ENCODE data around the gene GCGR. TPM values are rescaled to one million over a fixed set of nuclear protein-coding genes. Genes with fewer than 3 reads are reported as not detected.

The GCGR gene
- total RNA-seq, 1 donor from 2014 or later: 0.08 TPM

GRCh38 chr17:81849457-81849856 lies 45.5 kb downstream of the GCGR start:
- ATAC-seq: no peak

GRCh38 chr17:81851423-81851822 lies 47.5 kb downstream of the GCGR start:
- no peak for ATAC-seq

GRCh38 chr17:81852237-81852636 lies 48.3 kb downstream of the GCGR start:
- no peak for ATAC-seq

GRCh38 chr17:81854974-81855774 lies 51.2 kb downstream of the GCGR start:
- ATAC-seq: peak; percentile 62

GRCh38 chr17:81858170-81858966 lies 54.4 kb downstream of the GCGR start:
- peak; percentile 2 for ATAC-seq

GRCh38 chr17:81858967-81859905 lies 55.3 kb downstream of the GCGR start:
- no peak for ATAC-seq

- ATAC-seq: peak; percentile 2
Measured at GRCh38 chr17:81859906-81860755, 56.2 kb downstream of the GCGR start, which contains the start of gene P4HB. TSS of gene P4HB (minus strand) at chr17:81860535. CDS start at chr17:81860471, 64 bp downstream.

- peak; percentile 89 for ATAC-seq
Measured at GRCh38 chr17:81860756-81861568, 57.0 kb downstream of the GCGR start.

GRCh38 chr17:81863123-81863675 lies 59.2 kb downstream of the GCGR start:
- ATAC-seq: no peak

Other genes starting within 250 kb of the GCGR start
- gene NPLOC4, start 167.0 kb upstream of the GCGR start, total RNA-seq: 92.8 TPM
- gene TSPAN10, start 167.0 kb upstream of the GCGR start, total RNA-seq: 2.2 TPM
- gene PDE6G, start 147.6 kb upstream of the GCGR start, total RNA-seq: not detected
- gene OXLD1, start 137.5 kb upstream of the GCGR start, total RNA-seq: 22.4 TPM
- gene CCDC137, start 137.4 kb upstream of the GCGR start, total RNA-seq: 21.4 TPM
- gene ARL16, start 120.4 kb upstream of the GCGR start, total RNA-seq: 24.3 TPM
- gene HGS, start 120.1 kb upstream of the GCGR start, total RNA-seq: 62.5 TPM
- gene MRPL12, start 100.8 kb upstream of the GCGR start, total RNA-seq: 89.5 TPM
- 37.2 TPM for gene SLC25A10, start 91.9 kb upstream of the GCGR start, total RNA-seq
- gene MCRIP1, start 29.1 kb downstream of the GCGR start, total RNA-seq: 18.7 TPM
- 0.24 TPM for gene PPP1R27, start 30.9 kb downstream of the GCGR start, total RNA-seq
- gene P4HB, start 56.4 kb downstream of the GCGR start, total RNA-seq: 812 TPM
- gene ARHGDIA, start 67.2 kb downstream of the GCGR start, total RNA-seq: 300 TPM
- 68.9 TPM for gene ALYREF, start 87.4 kb downstream of the GCGR start, total RNA-seq
- gene ANAPC11, start 87.6 kb downstream of the GCGR start, total RNA-seq: 113 TPM
- gene NPB, start 98.1 kb downstream of the GCGR start, total RNA-seq: 0.24 TPM
- 36.7 TPM for gene PCYT2, start 107.2 kb downstream of the GCGR start, total RNA-seq
- 46.2 TPM for gene SIRT7, start 114.0 kb downstream of the GCGR start, total RNA-seq
- 12.3 TPM for gene MAFG, start 123.6 kb downstream of the GCGR start, total RNA-seq
- gene PYCR1, start 133.2 kb downstream of the GCGR start, total RNA-seq: 28.9 TPM
- not detected for gene MYADML2, start 143.1 kb downstream of the GCGR start, total RNA-seq
- gene NOTUM, start 157.0 kb downstream of the GCGR start, total RNA-seq: not detected
- 19.0 TPM for gene ASPSCR1, start 173.5 kb downstream of the GCGR start, total RNA-seq
- 71.8 TPM for gene CENPX, start 218.7 kb downstream of the GCGR start, total RNA-seq
- 8.4 TPM for gene LRRC45, start 219.2 kb downstream of the GCGR start, total RNA-seq
- 6.2 TPM for gene RAC3, start 227.5 kb downstream of the GCGR start, total RNA-seq
- 138 TPM for gene DCXR, start 233.5 kb downstream of the GCGR start, total RNA-seq
- 21.6 TPM for gene RFNG, start 247.7 kb downstream of the GCGR start, total RNA-seq
- gene GPS1, start 247.7 kb downstream of the GCGR start, total RNA-seq: 59.3 TPM

Measured in esophagus mucosa (tissue), 1 donor.